ENCODE measurements around the gene PLPPR5. TPM values are rescaled to one million over a fixed set of nuclear protein-coding genes. Genes with fewer than 3 reads are reported as not detected.

Gene PLPPR5
- total RNA-seq, 6 donors from 2014 or later = 0.33 TPM; not detected in 5

GRCh38 chr1:98914547-98914946 lies 90.1 kb downstream of the PLPPR5 start:
- Histone ChIP-seq H3K4me3 (no peak overlapping the region), H3K4me1 (no peaks in the 10 kb centered on the region), H3K27me3 (no peaks in the 10 kb centered on the region), H3K27ac (no peak overlapping the region), H3K9me3 (no peaks in the 10 kb centered on the region), H3K36me3 (no peaks in the 10 kb centered on the region)
- TF ChIP-seq CTCF (IDR thresholded peaks at IDR 0.05) (no peak), POLR2A (IDR thresholded peaks at IDR 0.05) (no peak), EP300 (IDR thresholded peaks at IDR 0.05) (no peak), POLR2AphosphoS5 (IDR thresholded peaks at IDR 0.05) (no peak)
- WGBS, 2 donors = 67 to 86% methylated on average over 3 of the region's 3 CpGs
- no peak for ATAC-seq (ENCODE audit: low FRiP score in 2 of 2)
- DNase-seq = no peak

- no peak overlapping the region for H3K27ac ChIP-seq
- no peak for DNase-seq
- TF ChIP-seq POLR2A (IDR thresholded peaks at IDR 0.05) (no peak), CTCF (IDR thresholded peaks at IDR 0.05) (no peak), POLR2AphosphoS5 (IDR thresholded peaks at IDR 0.05) (no peak), EP300 (IDR thresholded peaks at IDR 0.05) (no peak)
- H3K4me1 ChIP-seq = no peaks in the 10 kb centered on the region
- no peak for ATAC-seq (ENCODE audit: low FRiP score in 2 of 2)
- no peaks in the 10 kb centered on the region for H3K36me3 ChIP-seq
- no peaks in the 10 kb centered on the region for H3K9me3 ChIP-seq
- H3K27me3 ChIP-seq = no peaks in the 10 kb centered on the region
- 75 to 79% methylated on average over 2 of the region's 2 CpGs for WGBS, 2 donors
- H3K4me3 ChIP-seq = no peak overlapping the region
Observed at GRCh38 chr1:98910827-98911226, 93.8 kb downstream of the PLPPR5 start.

GRCh38 chr1:98908980-98909379 lies 95.7 kb downstream of the PLPPR5 start:
- Histone ChIP-seq H3K36me3 (no peaks in the 10 kb centered on the region), H3K4me3 (no peak overlapping the region), H3K27me3 (no peaks in the 10 kb centered on the region), H3K4me1 (no peaks in the 10 kb centered on the region), H3K9me3 (no peaks in the 10 kb centered on the region), H3K27ac (no peak overlapping the region)
- ATAC-seq (ENCODE audit: low FRiP score in 2 of 2) = no peak
- DNase-seq = no peak
- TF ChIP-seq CTCF (IDR thresholded peaks at IDR 0.05) (no peak), POLR2AphosphoS5 (IDR thresholded peaks at IDR 0.05) (no peak), EP300 (IDR thresholded peaks at IDR 0.05) (no peak), POLR2A (IDR thresholded peaks at IDR 0.05) (no peak)
- 54 to 88% methylated on average over 1 of the region's 1 CpG for WGBS, 2 donors

GRCh38 chr1:98906809-98907208 lies 97.9 kb downstream of the PLPPR5 start:
- no peaks in the 10 kb centered on the region for H3K27me3 ChIP-seq
- H3K4me1 ChIP-seq = no peaks in the 10 kb centered on the region
- TF ChIP-seq EP300 (IDR thresholded peaks at IDR 0.05) = no peak
- no peak for TF ChIP-seq CTCF (IDR thresholded peaks at IDR 0.05)
- no peak for TF ChIP-seq POLR2A (IDR thresholded peaks at IDR 0.05)
- TF ChIP-seq POLR2AphosphoS5 (IDR thresholded peaks at IDR 0.05) = no peak
- H3K9me3 ChIP-seq = no peaks in the 10 kb centered on the region
- 64 to 96% methylated on average over 2 of the region's 2 CpGs for WGBS, 2 donors
- DNase-seq (no peak), ATAC-seq (ENCODE audit: low FRiP score in 2 of 2) (no peak)
- H3K36me3 ChIP-seq = no peaks in the 10 kb centered on the region
- no peak overlapping the region for H3K4me3 ChIP-seq
- no peak overlapping the region for H3K27ac ChIP-seq

- Histone ChIP-seq H3K27me3 (no peaks in the 10 kb centered on the region), H3K4me1 (no peaks in the 10 kb centered on the region), H3K4me3 (no peak overlapping the region), H3K36me3 (no peaks in the 10 kb centered on the region), H3K9me3 (no peaks in the 10 kb centered on the region), H3K27ac (no peak overlapping the region)
- DNase-seq = no peak
- TF ChIP-seq POLR2AphosphoS5 (IDR thresholded peaks at IDR 0.05) (no peak), EP300 (IDR thresholded peaks at IDR 0.05) (no peak), CTCF (IDR thresholded peaks at IDR 0.05) (no peak), POLR2A (IDR thresholded peaks at IDR 0.05) (no peak)
- WGBS, 2 donors = 68 to 80% methylated on average over 3 of the region's 3 CpGs
- ATAC-seq (ENCODE audit: low FRiP score in 2 of 2) = no peak
Observed at GRCh38 chr1:98906361-98906760, 98.3 kb downstream of the PLPPR5 start.

Data from upper lobe of left lung (tissue), 6 donors.